ENCODE results near the gene PIK3R1. TPM values are rescaled to one million over a fixed set of nuclear protein-coding genes. Genes with fewer than 3 reads are reported as not detected.

The PIK3R1 gene
- total RNA-seq, 1 donor from 2014 or later = 24.2 TPM

DNA sequence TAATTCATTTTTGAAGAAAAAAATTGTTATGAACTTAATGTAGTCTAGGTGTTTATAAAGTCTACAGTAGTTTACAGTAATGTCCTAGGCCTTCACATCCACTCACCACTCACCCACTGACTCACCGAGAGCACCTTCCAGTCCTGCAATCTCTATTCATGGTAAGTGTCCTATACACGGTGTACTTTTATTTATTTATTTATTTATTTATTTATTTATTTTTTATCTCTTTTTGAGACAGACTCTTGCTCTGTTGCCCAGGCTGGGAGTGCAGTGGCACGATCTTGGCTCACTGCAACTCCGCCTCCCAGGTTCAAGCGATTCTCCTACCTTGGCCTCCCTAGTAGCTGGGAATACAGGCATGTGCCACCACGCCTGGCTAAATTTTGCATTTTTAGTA lies 39.3 kb upstream of the PIK3R1 start:
- no peak for TF ChIP-seq EZH2 (IDR thresholded peaks at IDR 0.05)
- TF ChIP-seq, protein P1, sequence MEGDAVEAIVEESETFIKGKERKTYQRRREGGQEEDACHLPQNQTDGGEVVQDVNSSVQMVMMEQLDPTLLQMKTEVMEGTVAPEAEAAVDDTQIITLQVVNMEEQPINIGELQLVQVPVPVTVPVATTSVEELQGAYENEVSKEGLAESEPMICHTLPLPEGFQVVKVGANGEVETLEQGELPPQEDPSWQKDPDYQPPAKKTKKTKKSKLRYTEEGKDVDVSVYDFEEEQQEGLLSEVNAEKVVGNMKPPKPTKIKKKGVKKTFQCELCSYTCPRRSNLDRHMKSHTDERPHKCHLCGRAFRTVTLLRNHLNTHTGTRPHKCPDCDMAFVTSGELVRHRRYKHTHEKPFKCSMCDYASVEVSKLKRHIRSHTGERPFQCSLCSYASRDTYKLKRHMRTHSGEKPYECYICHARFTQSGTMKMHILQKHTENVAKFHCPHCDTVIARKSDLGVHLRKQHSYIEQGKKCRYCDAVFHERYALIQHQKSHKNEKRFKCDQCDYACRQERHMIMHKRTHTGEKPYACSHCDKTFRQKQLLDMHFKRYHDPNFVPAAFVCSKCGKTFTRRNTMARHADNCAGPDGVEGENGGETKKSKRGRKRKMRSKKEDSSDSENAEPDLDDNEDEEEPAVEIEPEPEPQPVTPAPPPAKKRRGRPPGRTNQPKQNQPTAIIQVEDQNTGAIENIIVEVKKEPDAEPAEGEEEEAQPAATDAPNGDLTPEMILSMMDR (IDR thresholded peaks at IDR 0.05) = no peak
- no peak for TF ChIP-seq EZH2phosphoT487 (IDR thresholded peaks at IDR 0.05)
- no peaks in the 10 kb centered on the region for H3K36me3 Mint-ChIP-seq
- peaks cover 3% of the 10 kb centered on the region for H3K27me3 Mint-ChIP-seq (ENCODE audit: insufficient read depth, low read depth)
- no peak for DNase-seq (ENCODE audit: low spot score)
- Histone ChIP-seq H3K79me2 (ENCODE audit: low read depth) (no peaks in the 10 kb centered on the region), H3K36me3 (no peaks in the 10 kb centered on the region), H3K27ac (no peak overlapping the region), H2AFZ (replicated peaks) (no peak overlapping the region), H3K4me1 (peaks cover 15% of the 10 kb centered on the region), H3K9ac (no peak overlapping the region), H3K27me3 (no peaks in the 10 kb centered on the region), H3F3A (ENCODE audit: low read depth) (peaks cover 7% of the 10 kb centered on the region), H4K20me1 (ENCODE audit: low read depth) (no peaks in the 10 kb centered on the region), H3K4me2 (no peak overlapping the region), H3K4me3 (no peak overlapping the region), H3K9me3 (ENCODE audit: low read depth) (no peaks in the 10 kb centered on the region)
- peaks cover 4% of the 10 kb centered on the region for H3K9me3 Mint-ChIP-seq
- no peak overlapping the region for H3K4me3 Mint-ChIP-seq
- peaks cover 22% of the 10 kb centered on the region for H3K4me1 Mint-ChIP-seq
- H3K27ac Mint-ChIP-seq = no peak overlapping the region

DNA sequence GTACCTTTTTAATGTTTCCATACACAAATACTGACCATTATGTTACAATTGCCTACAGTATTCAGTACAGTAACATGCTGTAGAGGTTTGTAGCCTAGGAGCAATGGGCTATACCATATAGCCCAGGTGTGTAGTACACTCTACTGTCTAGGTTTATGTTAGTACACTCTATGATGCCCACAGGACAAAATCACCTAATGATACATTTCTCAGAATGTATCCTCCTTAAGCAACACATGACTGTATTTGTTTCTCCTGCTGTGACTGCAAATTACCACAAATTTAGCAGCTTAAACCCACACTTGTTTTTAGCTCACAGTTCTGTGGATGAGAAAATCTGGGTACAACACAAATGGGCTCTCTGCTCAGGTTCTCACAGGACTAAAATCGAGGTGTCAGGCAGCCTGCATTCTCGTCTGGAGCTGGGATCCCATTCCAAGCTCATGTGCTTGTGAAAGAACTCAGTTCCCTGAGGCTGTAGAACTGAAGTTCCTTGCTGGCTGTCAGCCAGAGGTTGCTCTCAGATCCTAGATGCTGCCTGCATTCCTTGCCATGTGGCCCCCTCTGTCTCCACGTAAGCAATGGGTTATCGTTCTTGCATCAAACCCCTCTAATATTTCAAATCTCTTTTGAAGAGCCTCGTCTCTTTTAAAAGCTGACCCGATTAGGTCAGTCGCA lies 38.6 kb upstream of the PIK3R1 start:
- H2AFZ ChIP-seq (replicated peaks) = no peak overlapping the region
- H3K27me3 Mint-ChIP-seq (ENCODE audit: insufficient read depth, low read depth) = peaks cover 3% of the 10 kb centered on the region
- no peak for DNase-seq (ENCODE audit: low spot score)
- H3K9me3 ChIP-seq (ENCODE audit: low read depth) = no peaks in the 10 kb centered on the region
- peaks cover 15% of the 10 kb centered on the region for H3K4me1 Mint-ChIP-seq
- H4K20me1 ChIP-seq (ENCODE audit: low read depth) = no peaks in the 10 kb centered on the region
- H3K79me2 ChIP-seq (ENCODE audit: low read depth) = no peaks in the 10 kb centered on the region
- H3K4me1 ChIP-seq = peaks cover 8% of the 10 kb centered on the region
- no peak overlapping the region for H3K27ac Mint-ChIP-seq
- peaks cover 4% of the 10 kb centered on the region for H3K9me3 Mint-ChIP-seq
- TF ChIP-seq EZH2phosphoT487 (IDR thresholded peaks at IDR 0.05) (no peak), EZH2 (IDR thresholded peaks at IDR 0.05) (no peak)
- TF ChIP-seq, protein P1 (IDR thresholded peaks at IDR 0.05) = no peak
- no peak overlapping the region for H3K4me2 ChIP-seq
- no peak overlapping the region for H3K9ac ChIP-seq
- no peak overlapping the region for H3K4me3 Mint-ChIP-seq
- H3K27me3 ChIP-seq = no peaks in the 10 kb centered on the region
- no peak overlapping the region for H3K4me3 ChIP-seq
- H3K27ac ChIP-seq = no peak overlapping the region
- no peaks in the 10 kb centered on the region for H3K36me3 ChIP-seq
- H3K36me3 Mint-ChIP-seq = no peaks in the 10 kb centered on the region
- H3F3A ChIP-seq (ENCODE audit: low read depth) = no peaks in the 10 kb centered on the region

DNA sequence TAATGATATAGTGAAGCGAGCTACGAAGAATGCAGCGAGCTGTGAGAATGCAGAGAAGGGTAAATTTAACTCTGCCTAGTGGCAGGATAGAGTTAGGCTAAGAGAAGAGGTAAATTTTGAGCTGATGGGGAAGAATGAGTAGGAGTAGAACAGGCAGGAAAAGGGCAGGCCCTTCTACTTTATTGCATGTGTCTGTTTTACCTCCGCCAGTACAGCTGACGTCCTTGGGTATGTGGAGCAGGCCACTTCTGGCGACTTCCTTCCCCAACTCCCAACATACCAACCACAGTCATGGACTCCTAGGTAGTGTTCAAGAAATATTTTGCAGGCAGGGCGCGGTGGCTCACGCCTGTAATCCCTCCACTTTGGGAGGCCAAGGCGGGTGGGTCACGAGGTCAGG lies 37.9 kb upstream of the PIK3R1 start:
- H4K20me1 ChIP-seq (ENCODE audit: low read depth) = no peaks in the 10 kb centered on the region
- DNase-seq (ENCODE audit: low spot score) = no peak
- peaks cover under 1% of the 10 kb centered on the region for H3K4me1 ChIP-seq
- H3K79me2 ChIP-seq (ENCODE audit: low read depth) = no peaks in the 10 kb centered on the region
- H3K36me3 ChIP-seq = no peaks in the 10 kb centered on the region
- H3K27me3 Mint-ChIP-seq (ENCODE audit: insufficient read depth, low read depth) = peaks cover 3% of the 10 kb centered on the region
- H3K9ac ChIP-seq = no peak overlapping the region
- no peak overlapping the region for H3K27ac ChIP-seq
- no peak overlapping the region for H3K27ac Mint-ChIP-seq
- H3K9me3 Mint-ChIP-seq = peaks cover 4% of the 10 kb centered on the region
- H3K4me2 ChIP-seq = no peak overlapping the region
- H3K4me3 Mint-ChIP-seq = no peak overlapping the region
- H2AFZ ChIP-seq (replicated peaks) = no peak overlapping the region
- H3F3A ChIP-seq (ENCODE audit: low read depth) = no peaks in the 10 kb centered on the region
- H3K4me1 Mint-ChIP-seq = peaks cover 7% of the 10 kb centered on the region
- no peak overlapping the region for H3K4me3 ChIP-seq
- H3K36me3 Mint-ChIP-seq = no peaks in the 10 kb centered on the region
- TF ChIP-seq, protein P1 (IDR thresholded peaks at IDR 0.05) = no peak
- TF ChIP-seq EZH2 (IDR thresholded peaks at IDR 0.05) = no peak
- TF ChIP-seq EZH2phosphoT487 (IDR thresholded peaks at IDR 0.05) = no peak
- H3K27me3 ChIP-seq = no peaks in the 10 kb centered on the region
- H3K9me3 ChIP-seq (ENCODE audit: low read depth) = no peaks in the 10 kb centered on the region

Measured in neural progenitor cell (in vitro differentiated cells).